HG03521 (cell line): ENCODE data around the gene CTBP2.
A peak's percentile ranks its signal among the peaks of the same experiment; 100 is the strongest.
"Not testable (repeated sequence)": the region's sequence is repeated elsewhere in the genome, so short reads cannot be mapped to it uniquely, and the experiment has no call there.

Experiments used
- ATAC-seq: cut with Tn5 transposase; IDR thresholded peaks from one replicate; pipeline ENCODE4 v1.9.1; 2021; ENCODE audit warnings: mild to moderate bottlenecking, moderate library complexity; ENCODE audit not compliant: unreplicated experiment

Gene CTBP2

GRCh38 chr10:125067764-125068163 lies 92.6 kb downstream of the CTBP2 start:
- no peak for ATAC-seq

- ATAC-seq = no peak
Observed at GRCh38 chr10:125066764-125067450, 93.5 kb downstream of the CTBP2 start.

GRCh38 chr10:125064681-125065492 lies 95.5 kb downstream of the CTBP2 start:
- ATAC-seq = peak; percentile 91

- ATAC-seq = no peak
Observed at GRCh38 chr10:125063256-125063925, 97.0 kb downstream of the CTBP2 start.

- ATAC-seq = no peak
Observed at GRCh38 chr10:125062914-125063230, 97.5 kb downstream of the CTBP2 start.

- no peak for ATAC-seq
Observed at GRCh38 chr10:125062227-125062913, 98.0 kb downstream of the CTBP2 start.

GRCh38 chr10:125061557-125062226 lies 98.7 kb downstream of the CTBP2 start:
- ATAC-seq = no peak

GRCh38 chr10:125060826-125061556 lies 99.4 kb downstream of the CTBP2 start:
- ATAC-seq = no peak

- no peak for ATAC-seq
Observed at GRCh38 chr10:125060482-125060825, 99.9 kb downstream of the CTBP2 start.

GRCh38 chr10:125060026-125060425 lies 100.3 kb downstream of the CTBP2 start:
- no peak for ATAC-seq

GRCh38 chr10:125059348-125059747 lies 101.0 kb downstream of the CTBP2 start:
- ATAC-seq = not testable (repeated sequence)

GRCh38 chr10:125057158-125058001 lies 103.0 kb downstream of the CTBP2 start:
- no peak for ATAC-seq

- ATAC-seq = no peak
Observed at GRCh38 chr10:125056161-125057132, 103.9 kb downstream of the CTBP2 start.

GRCh38 chr10:125055446-125055845 lies 104.9 kb downstream of the CTBP2 start:
- no peak for ATAC-seq

GRCh38 chr10:125054669-125055268 lies 105.6 kb downstream of the CTBP2 start:
- no peak for ATAC-seq

GRCh38 chr10:125054216-125054615 lies 106.1 kb downstream of the CTBP2 start:
- no peak for ATAC-seq

GRCh38 chr10:125052146-125052545 lies 108.2 kb downstream of the CTBP2 start:
- ATAC-seq = no peak

- ATAC-seq = no peak
Observed at GRCh38 chr10:125050383-125050782, 110.0 kb downstream of the CTBP2 start.
